ENCODE data around the gene ANXA5.

The ANXA5 gene

DNA sequence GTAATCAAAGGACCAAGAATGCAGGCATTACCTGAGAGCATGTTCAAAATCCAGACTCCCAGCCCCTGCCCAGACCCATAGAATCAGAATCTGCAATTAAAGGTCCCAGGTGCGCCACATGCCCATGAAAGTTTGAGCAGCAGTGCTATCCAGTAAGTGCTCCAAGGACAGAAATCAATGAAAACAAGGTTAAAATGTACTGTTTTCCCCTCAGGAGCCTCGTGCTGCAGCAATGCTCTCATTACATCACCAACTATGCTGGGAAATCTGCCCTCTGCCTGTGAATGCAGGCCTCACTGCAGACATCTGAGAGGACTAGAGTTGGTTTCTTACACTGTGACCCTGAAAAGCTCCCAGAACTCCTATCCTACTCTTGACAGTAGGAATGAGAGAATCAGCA is 21.1 kb downstream of the ANXA5 start:
- no peak overlapping the region for H3K4me3 ChIP-seq (ENCODE audit: low read depth, low read length)
- ChIA-PET CTCF (interaction anchor here (1.2 to 3.4 kb wide), 6 partner anchors 8 to 61 kb away, joined by 3 to 16 read pairs (median 6); no protein-coding TSS in a partner anchor), POLR2A (no interaction called here)
- TF ChIP-seq CTCF (IDR thresholded peaks at IDR 0.05; ENCODE audit: insufficient read depth, low read length, missing control alignments): peak; percentile 30
- DNase-seq (ENCODE audit: low read depth, low spot score): no peak

GRCh38 chr4:121674696-121675095 is 22.1 kb downstream of the ANXA5 start:
- H3K4me3 ChIP-seq (ENCODE audit: low read depth, low read length): no peak overlapping the region
- POLR2A ChIA-PET: no interaction called here
- no peak for TF ChIP-seq CTCF (IDR thresholded peaks at IDR 0.05; ENCODE audit: insufficient read depth, low read length, missing control alignments)
- CTCF ChIA-PET: interaction anchor here (1.7 to 2.2 kb wide), 3 partner anchors 10 to 53 kb away, joined by 4 to 7 read pairs (median 5); no protein-coding TSS in a partner anchor
- no peak for DNase-seq (ENCODE audit: low read depth, low spot score)

GRCh38 chr4:121674191-121674590 is 22.6 kb downstream of the ANXA5 start:
- DNase-seq (ENCODE audit: low read depth, low spot score): no peak
- H3K4me3 ChIP-seq (ENCODE audit: low read depth, low read length): no peak overlapping the region
- POLR2A ChIA-PET: no interaction called here
- CTCF ChIA-PET: interaction anchor here (2.2 kb wide), 1 partner anchor 54 kb away, joined by 5 read pairs; no protein-coding TSS in a partner anchor
- TF ChIP-seq CTCF (IDR thresholded peaks at IDR 0.05; ENCODE audit: insufficient read depth, low read length, missing control alignments): no peak

GRCh38 chr4:121669163-121669550 is 27.6 kb downstream of the ANXA5 start:
- CTCF ChIA-PET: interaction anchor here (1.1 to 4.6 kb wide), 5 partner anchors 9 to 68 kb away, joined by 6 to 18 read pairs (median 9); no protein-coding TSS in a partner anchor
- POLR2A ChIA-PET: interaction anchor here (1.5 to 3.0 kb wide), 4 partner anchors 16 to 120 kb away, joined by 5 to 34 read pairs (median 8); partner anchors contain the start of gene ANXA5

DNA sequence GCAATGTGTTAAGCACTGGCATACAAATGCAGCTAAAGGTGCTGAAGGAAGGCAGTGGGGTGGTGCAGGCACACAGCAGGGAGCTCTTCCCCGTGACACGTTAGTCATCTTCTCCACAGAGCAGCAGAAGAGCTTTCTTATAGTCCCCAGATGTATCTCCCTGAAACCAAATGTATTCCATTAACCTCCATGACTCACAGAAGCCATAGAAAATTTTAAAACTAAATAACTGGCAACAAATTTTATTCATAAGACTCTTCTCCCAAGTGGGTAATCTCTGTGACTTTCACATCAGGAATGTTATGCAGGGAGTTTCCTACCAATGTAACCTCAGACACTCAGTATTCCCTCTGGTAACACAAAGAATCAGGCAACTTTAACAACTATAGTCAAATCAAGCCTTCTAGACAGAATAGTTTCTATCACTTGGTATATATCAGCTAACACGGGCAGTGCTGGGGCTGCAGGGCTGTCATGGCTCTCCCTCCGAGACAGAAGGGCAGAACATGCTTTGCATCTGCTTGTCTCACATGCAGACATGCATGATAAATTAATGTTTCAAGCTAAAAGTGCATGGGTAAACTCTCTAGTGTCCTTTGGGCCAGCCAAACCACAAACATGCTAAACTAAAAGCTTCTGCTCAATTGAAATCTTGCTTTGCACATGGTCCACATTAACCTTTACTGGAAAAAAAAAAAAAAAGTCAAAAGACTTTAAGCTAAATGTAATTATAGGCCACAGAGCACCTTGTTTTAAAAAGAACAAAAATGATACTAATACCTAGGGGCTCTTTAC is 28.2 kb downstream of the ANXA5 start:
- ChIA-PET CTCF (interaction anchor here (1.1 to 4.6 kb wide), 11 partner anchors 7 to 298 kb away, joined by 3 to 18 read pairs (median 8); no protein-coding TSS in a partner anchor), POLR2A (interaction anchor here (0.5 to 3.0 kb wide), 10 partner anchors 13 to 539 kb away, joined by 3 to 34 read pairs (median 4); partner anchors contain the start of gene ANXA5)

More at GRCh38 chr4:121669163-121669550, 27.6 kb downstream of the ANXA5 start:
- DNase-seq (ENCODE audit: low read depth, low spot score): no peak
- no peak overlapping the region for H3K4me3 ChIP-seq (ENCODE audit: low read depth, low read length)
- no peak for TF ChIP-seq CTCF (IDR thresholded peaks at IDR 0.05; ENCODE audit: insufficient read depth, low read length, missing control alignments)

More for the DNA sequence above, 28.2 kb downstream of the ANXA5 start:
- no peak for TF ChIP-seq CTCF (IDR thresholded peaks at IDR 0.05; ENCODE audit: insufficient read depth, low read length, missing control alignments)
- H3K4me3 ChIP-seq (ENCODE audit: low read depth, low read length): no peak overlapping the region
- DNase-seq (ENCODE audit: low read depth, low spot score): peak; percentile 95
